Neural cell (in vitro differentiated cells): Measurements from ENCODE around the gene RAB3B.

Experiments used
- EP300 ChIP-seq: fragments of 450-650 bp; conservative IDR thresholded peaks from 2 replicates; pipeline ENCODE4 v1.6.1; 2014; ENCODE audit warnings: antibody characterized with exemption, mild to moderate bottlenecking, moderate library complexity; ENCODE audit not compliant: poor library complexity, severe bottlenecking
- EZH2 ChIP-seq: fragments of 200-600, 300-800 bp; shearing (Covaris generic), sonication (generic); IDR thresholded peaks from 2 replicates; pipeline ENCODE4 v1.6.1; 2014; ENCODE audit warnings: antibody characterized with exemption, low read length, borderline replicate concordance, mild to moderate bottlenecking; ENCODE audit not compliant: insufficient read depth, poor library complexity, severe bottlenecking
- MXI1 ChIP-seq: fragments of 450-650 bp; conservative IDR thresholded peaks from 2 replicates; pipeline ENCODE4 v1.6.1; 2014; ENCODE audit warnings: antibody characterized with exemption, mild to moderate bottlenecking; ENCODE audit not compliant: poor library complexity, severe bottlenecking
- POLR2AphosphoS5 ChIP-seq: IDR thresholded peaks from 2 replicates; pipeline ENCODE4 v1.6.1; 2012
- RAD21 ChIP-seq: fragments of 450-650 bp; conservative IDR thresholded peaks from 2 replicates; pipeline ENCODE4 v1.6.1; 2014; ENCODE audit warnings: antibody characterized with exemption, mild to moderate bottlenecking, moderate library complexity
- SMC3 ChIP-seq: fragments of 450-650 bp; conservative IDR thresholded peaks from 2 replicates; pipeline ENCODE4 v1.6.1; 2014; ENCODE audit warnings: antibody characterized with exemption, mild to moderate bottlenecking, moderate library complexity; ENCODE audit not compliant: poor library complexity
- TAF1 ChIP-seq: IDR thresholded peaks from 2 replicates; pipeline ENCODE4 v1.6.1; 2012; ENCODE audit warnings: low read depth
- TF ChIP-seq, protein P1 (sequence below): fragments of 450-650 bp; IDR thresholded peaks from 2 replicates; pipeline ENCODE4 v1.5.1; 2014; ENCODE audit warnings: antibody characterized with exemption, mild to moderate bottlenecking, moderate library complexity; ENCODE audit not compliant: poor library complexity, severe bottlenecking
- TF ChIP-seq, protein P2 (sequence below): IDR thresholded peaks from 2 replicates; pipeline ENCODE4 v1.6.1; 2012; ENCODE audit warnings: borderline replicate concordance

DNA sequence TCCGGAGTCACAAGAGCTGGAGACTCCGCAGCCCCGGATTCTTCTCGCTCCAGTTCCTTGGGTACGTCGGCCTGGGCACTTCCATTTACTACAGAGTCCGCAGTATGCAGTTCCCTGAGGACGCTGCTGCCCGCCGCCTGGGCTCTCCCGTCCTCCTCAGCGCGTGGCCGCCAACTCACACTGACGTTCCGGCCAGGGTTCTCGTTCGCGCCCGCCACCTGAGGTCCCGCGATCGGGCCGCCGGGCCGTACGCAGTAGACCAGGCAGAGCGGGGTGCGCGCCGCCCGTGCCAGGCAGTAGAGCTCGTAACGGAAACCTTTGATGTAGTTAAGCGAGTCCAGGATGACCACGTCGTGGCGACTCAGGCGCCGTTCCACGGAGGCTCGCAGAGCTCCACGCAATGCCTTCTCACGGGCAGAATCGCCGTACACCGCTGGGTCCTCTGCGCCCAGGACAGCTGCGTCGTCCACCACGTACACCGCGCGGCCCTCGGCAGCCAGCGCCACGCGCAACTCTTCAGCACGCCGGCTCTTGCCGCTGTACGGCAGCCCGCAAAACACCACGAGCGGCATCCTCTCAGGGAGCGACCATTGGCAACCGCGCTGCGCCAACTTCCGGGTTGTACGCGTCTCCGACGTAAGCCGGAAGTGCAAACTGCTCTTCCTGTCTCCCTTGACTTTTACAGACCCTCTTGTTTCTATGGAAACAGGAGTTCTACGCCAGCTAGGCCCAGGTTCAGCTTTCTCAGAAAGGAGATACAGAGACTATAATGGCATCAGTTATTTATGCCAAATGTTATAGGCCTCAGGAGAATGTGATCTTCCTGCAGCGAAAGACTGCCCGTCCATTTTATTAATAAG lies 42.9 kb upstream of the RAB3B start, which contains the start of gene KTI12:
- TF ChIP-seq, protein P1, sequence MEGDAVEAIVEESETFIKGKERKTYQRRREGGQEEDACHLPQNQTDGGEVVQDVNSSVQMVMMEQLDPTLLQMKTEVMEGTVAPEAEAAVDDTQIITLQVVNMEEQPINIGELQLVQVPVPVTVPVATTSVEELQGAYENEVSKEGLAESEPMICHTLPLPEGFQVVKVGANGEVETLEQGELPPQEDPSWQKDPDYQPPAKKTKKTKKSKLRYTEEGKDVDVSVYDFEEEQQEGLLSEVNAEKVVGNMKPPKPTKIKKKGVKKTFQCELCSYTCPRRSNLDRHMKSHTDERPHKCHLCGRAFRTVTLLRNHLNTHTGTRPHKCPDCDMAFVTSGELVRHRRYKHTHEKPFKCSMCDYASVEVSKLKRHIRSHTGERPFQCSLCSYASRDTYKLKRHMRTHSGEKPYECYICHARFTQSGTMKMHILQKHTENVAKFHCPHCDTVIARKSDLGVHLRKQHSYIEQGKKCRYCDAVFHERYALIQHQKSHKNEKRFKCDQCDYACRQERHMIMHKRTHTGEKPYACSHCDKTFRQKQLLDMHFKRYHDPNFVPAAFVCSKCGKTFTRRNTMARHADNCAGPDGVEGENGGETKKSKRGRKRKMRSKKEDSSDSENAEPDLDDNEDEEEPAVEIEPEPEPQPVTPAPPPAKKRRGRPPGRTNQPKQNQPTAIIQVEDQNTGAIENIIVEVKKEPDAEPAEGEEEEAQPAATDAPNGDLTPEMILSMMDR: no peak
- TF ChIP-seq SMC3: peak; percentile 55
- TF ChIP-seq TAF1: peak; percentile 45
- TF ChIP-seq EP300: peak; percentile 76
- no peak for TF ChIP-seq EZH2
- peak; percentile 99 for TF ChIP-seq MXI1
- peak; percentile 46 for TF ChIP-seq RAD21
- TF ChIP-seq POLR2AphosphoS5: peak; percentile 94
- TF ChIP-seq, protein P2, sequence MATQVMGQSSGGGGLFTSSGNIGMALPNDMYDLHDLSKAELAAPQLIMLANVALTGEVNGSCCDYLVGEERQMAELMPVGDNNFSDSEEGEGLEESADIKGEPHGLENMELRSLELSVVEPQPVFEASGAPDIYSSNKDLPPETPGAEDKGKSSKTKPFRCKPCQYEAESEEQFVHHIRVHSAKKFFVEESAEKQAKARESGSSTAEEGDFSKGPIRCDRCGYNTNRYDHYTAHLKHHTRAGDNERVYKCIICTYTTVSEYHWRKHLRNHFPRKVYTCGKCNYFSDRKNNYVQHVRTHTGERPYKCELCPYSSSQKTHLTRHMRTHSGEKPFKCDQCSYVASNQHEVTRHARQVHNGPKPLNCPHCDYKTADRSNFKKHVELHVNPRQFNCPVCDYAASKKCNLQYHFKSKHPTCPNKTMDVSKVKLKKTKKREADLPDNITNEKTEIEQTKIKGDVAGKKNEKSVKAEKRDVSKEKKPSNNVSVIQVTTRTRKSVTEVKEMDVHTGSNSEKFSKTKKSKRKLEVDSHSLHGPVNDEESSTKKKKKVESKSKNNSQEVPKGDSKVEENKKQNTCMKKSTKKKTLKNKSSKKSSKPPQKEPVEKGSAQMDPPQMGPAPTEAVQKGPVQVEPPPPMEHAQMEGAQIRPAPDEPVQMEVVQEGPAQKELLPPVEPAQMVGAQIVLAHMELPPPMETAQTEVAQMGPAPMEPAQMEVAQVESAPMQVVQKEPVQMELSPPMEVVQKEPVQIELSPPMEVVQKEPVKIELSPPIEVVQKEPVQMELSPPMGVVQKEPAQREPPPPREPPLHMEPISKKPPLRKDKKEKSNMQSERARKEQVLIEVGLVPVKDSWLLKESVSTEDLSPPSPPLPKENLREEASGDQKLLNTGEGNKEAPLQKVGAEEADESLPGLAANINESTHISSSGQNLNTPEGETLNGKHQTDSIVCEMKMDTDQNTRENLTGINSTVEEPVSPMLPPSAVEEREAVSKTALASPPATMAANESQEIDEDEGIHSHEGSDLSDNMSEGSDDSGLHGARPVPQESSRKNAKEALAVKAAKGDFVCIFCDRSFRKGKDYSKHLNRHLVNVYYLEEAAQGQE: peak; percentile 94
